8988T (cell line): ENCODE results near the gene KIF1B.
A peak's percentile ranks its signal among the peaks of the same experiment; 100 is the strongest.
"Not testable (repeated sequence)": the region's sequence is repeated elsewhere in the genome, so short reads cannot be mapped to it uniquely, and the experiment has no call there.

Experiments
- DNase-seq: peaks from one replicate; pipeline ENCODE4 v3.0.0; 2011

The KIF1B gene

GRCh38 chr1:10398278-10398733 lies 187.9 kb downstream of the KIF1B start:
- no peak for DNase-seq

DNA sequence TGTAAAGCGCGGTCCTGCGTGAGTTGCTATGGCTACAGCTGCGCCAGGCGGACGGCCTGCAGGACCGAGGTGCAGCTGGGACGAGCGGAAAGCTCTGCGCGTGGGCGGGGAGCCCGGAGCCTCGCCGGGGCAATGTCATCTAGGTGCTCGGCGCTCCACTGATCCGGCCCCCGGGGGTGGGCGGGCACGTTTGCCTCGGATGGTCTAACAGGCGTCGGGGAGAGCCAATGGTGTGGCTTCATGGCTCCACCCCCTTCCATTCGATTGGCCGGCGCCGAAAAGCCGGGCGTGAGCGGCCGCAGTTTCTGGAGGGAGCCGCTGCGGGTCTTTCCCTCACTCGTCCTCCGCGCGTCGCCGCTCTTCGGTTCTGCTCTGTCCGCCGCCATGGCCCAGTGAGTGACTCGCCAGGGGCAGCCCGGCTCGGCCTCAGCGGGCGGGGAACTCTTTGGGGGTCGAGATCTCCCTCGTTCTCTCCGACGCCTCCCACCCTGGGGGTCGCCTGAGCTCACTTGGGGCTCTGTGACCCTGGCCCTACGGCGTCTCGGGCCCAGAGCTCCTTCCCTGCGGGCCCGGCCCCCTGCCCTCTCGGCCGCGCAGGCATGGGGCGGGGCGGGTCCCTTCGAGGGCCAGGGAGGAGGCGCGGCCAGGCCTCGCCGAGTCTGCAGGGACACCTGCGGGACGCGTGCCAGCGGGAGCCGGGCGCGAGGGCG lies 188.5 kb downstream of the KIF1B start, which contains the start of gene PGD:
Gene PGD, plus strand, starts transcription at position 331 of the 710 bp plus-strand sequence. Its CDS starts 54 bp downstream, at position 385.
- DNase-seq, result peak; percentile 91

GRCh38 chr1:10399444-10399941 lies 189.1 kb downstream of the KIF1B start:
- DNase-seq, result no peak

- DNase-seq, result no peak
These were observed 189.6 kb downstream of the KIF1B start for GRCh38 chr1:10400013-10400412.

GRCh38 chr1:10401281-10401680 lies 190.9 kb downstream of the KIF1B start:
- DNase-seq, result no peak

GRCh38 chr1:10402729-10403274 lies 192.4 kb downstream of the KIF1B start:
- DNase-seq, result no peak

GRCh38 chr1:10407201-10407600 lies 196.8 kb downstream of the KIF1B start:
- no peak for DNase-seq

GRCh38 chr1:10415211-10415930 lies 205.0 kb downstream of the KIF1B start:
- DNase-seq, result no peak

GRCh38 chr1:10415967-10416366 lies 205.6 kb downstream of the KIF1B start:
- DNase-seq, result not testable (repeated sequence)

DNA sequence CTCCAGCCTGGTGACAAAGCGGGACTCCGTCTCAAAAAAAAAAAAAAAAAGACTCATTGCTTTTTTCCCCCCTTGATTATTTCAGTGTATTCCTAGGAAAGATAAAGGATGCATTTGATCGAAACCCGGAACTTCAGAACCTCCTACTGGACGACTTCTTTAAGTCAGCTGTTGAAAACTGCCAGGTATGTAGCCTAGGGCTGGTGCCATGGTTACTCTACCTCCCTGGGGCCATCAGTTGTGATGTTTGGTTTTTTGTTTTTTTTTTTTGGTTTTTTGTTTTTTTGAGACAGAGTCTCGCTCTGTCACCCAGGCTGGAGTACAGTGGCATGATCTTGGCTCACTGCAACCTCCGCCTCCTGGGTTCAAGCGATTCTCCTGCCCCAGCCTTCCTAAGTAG lies 208.4 kb downstream of the KIF1B start:
- not testable (repeated sequence) for DNase-seq

GRCh38 chr1:10419351-10419750 lies 209.0 kb downstream of the KIF1B start:
- no peak for DNase-seq

GRCh38 chr1:10421637-10422036 lies 211.3 kb downstream of the KIF1B start:
- no peak for DNase-seq

DNA sequence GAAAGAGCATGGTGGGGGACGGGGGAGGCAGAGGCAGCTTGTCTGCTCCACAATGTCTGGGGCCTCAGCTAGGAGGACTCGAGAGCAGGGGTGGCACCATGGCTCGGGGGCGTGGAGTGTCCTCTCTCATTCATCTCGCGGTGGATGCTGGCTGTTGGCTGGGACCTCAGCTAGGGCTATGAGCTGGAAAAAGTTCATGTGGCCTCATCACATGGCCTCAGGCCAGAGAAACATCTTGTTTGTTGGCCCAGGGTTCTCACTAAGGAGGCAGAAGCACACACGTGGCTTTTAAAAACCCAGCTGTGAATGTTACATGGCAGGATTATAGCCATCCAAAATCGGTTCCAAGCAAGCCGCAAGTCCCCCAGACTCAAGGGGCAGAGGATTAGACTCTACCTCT lies 213.7 kb downstream of the KIF1B start:
- no peak for DNase-seq

GRCh38 chr1:10424651-10425050 lies 214.3 kb downstream of the KIF1B start:
- DNase-seq, result no peak

DNA sequence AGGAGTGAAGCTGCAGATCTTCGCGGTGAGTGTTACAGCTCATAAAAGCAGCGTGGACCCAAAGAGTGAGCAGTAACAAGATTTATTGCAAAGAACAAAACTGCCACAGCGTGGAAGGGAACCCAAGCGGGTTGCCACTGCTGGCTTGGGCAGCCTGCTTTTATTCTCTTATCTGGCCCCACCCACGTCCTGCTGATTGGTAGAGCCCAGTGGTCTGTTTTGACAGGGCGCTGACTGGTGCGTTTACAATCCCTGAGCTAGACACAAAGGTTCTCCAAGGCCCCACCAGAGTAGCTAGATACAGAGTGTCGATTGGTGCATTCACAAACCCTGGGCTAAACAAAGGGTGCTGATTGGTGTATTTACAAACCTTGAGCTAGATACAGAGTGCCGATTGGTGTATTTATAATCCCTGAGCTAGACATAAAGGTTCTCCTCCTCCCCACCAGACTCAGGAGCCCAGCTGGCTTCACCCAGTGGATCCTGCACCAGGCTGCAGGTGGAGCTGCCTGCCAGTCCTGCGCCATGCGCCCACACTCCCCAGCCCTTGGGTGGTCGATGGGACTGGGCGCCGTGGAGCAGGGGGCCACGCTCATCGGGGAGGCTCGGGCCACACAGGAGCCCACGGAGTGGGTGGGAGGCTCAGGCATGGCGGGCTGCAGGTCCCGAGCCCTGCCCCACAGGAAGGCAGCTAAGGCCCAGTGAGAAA lies 215.6 kb downstream of the KIF1B start:
- DNase-seq, result not testable (repeated sequence)

- DNase-seq, result not testable (repeated sequence)
These were observed 216.1 kb downstream of the KIF1B start for GRCh38 chr1:10426535-10426848.

GRCh38 chr1:10428984-10429383 lies 218.6 kb downstream of the KIF1B start:
- DNase-seq, result no peak

DNA sequence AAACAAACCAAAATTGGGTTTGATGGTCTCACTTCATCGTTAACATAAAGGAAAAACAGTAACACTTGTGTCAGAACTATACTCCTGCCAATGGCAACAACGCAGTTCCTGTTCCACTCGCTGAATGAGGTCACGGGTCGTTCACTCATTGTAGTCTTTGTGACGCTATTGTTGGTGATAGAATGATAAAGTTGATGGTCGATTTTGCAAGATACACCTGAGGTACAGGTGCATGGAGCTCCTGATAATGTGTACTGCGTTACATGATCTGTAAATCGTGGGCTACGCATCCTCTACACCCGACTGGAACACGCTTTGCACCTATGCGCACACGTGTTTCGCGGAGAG lies 219.5 kb downstream of the KIF1B start:
- no peak for DNase-seq

GRCh38 chr1:10430216-10431069 lies 220.1 kb downstream of the KIF1B start, which contains the start of gene CENPS:
TSS of gene CENPS (plus strand) at chr1:10430433. CDS start at chr1:10430518, 85 bp downstream.
- peak; percentile 98 for DNase-seq
